Activated B cell treated with CpG ODN at 0.5 μM for 24 hours (primary cell): ENCODE measurements around the gene FLII. TPM values are rescaled to one million over a fixed set of nuclear protein-coding genes. Genes with fewer than 3 reads are reported as not detected.

Experiments
- ATAC-seq: fragments of 200-7000 bp; cut with Tn5 transposase; one replicate; pipeline ENCODE4 v1.10.0; 2021; ENCODE audit warnings: low read depth, mild to moderate bottlenecking, moderate library complexity
- CTCF ChIA-PET: fragments of 350-600 bp; sonication (Branson Sonifier 250); formaldehyde crosslinking; loops from one replicate; lab custom pipeline; 2021; ENCODE audit warnings: antibody characterized with exemption; lab: Charles Lee
- POLR2A ChIA-PET: fragments of 350-600 bp; sonication (Branson Sonifier 250); formaldehyde crosslinking; loops from one replicate; lab custom pipeline; 2021; ENCODE audit warnings: antibody characterized with exemption; lab: Charles Lee
- DNase-seq: peaks from one replicate; pipeline ENCODE4 v3.0.0; 2022
- H3K27ac Mint-ChIP-seq: one replicate; pipeline ENCODE4 v1.8.0; 2020; ENCODE audit warnings: mixed read lengths
- H3K27me3 Mint-ChIP-seq: one replicate; pipeline ENCODE4 v1.8.0; 2021; ENCODE audit warnings: mixed read lengths
- H3K36me3 Mint-ChIP-seq: one replicate; pipeline ENCODE4 v1.8.0; 2021; ENCODE audit warnings: low read depth, mixed read lengths
- H3K4me1 Mint-ChIP-seq: one replicate; pipeline ENCODE4 v1.8.0; 2021; ENCODE audit warnings: mixed read lengths
- H3K4me3 Mint-ChIP-seq: one replicate; pipeline ENCODE4 v1.8.0; 2020; ENCODE audit warnings: mild to moderate bottlenecking, mixed read lengths
- H3K9me3 Mint-ChIP-seq: one replicate; pipeline ENCODE4 v1.8.0; 2020; ENCODE audit warnings: mixed read lengths
- intact Hi-C: fragments of 100-400 bp; cut with micrococcal nuclease; formaldehyde crosslinking; loops from one replicate; pipeline ENCODE4 v1.15.1; 2024
- total RNA-seq: library from RNA; stranded (reverse); gene quantifications from 2 replicates; pipeline ENCODE4 v1.2.3, GENCODE V29; 2022
- TF ChIP-seq, protein P1 (sequence below): fragments of 200-600 bp; IDR thresholded peaks from one replicate; pipeline ENCODE4 v1.8.0; 2022; ENCODE audit warnings: antibody characterized with exemption, mild to moderate bottlenecking

Gene FLII
- total RNA-seq, 1 donor from 2014 or later = 291 TPM

GRCh38 chr17:18263885-18264682 lies 5.5 kb upstream of the FLII start:
- intact Hi-C loops = loop anchor here (5.0 kb wide), 1 partner anchor 527 kb away; no protein-coding TSS in a partner anchor
- POLR2A ChIA-PET = no interaction called here
- peaks cover 18% of the 10 kb centered on the region for H3K4me1 Mint-ChIP-seq

DNA sequence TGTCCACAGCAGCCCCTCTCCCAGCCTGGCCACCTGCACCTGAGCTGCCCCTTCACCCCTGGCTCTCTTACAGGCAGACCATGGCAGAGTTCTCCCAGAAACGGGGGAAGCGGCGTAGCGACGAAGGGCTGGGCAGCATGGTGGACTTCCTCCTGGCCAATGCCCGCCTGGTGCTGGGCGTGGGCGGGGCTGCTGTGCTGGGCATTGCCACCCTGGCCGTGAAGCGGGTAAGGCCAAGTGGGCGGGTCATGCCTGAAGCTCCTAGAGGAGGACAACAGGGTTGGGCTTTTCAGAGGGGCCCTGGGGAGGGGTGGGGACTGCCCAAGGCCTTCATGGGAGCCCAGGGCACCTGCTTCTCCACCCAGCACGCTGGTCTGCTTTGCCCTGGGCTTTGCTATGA lies 4.1 kb upstream of the FLII start:
- Mint-ChIP-seq H3K27me3 (no peaks in the 10 kb centered on the region), H3K9me3 (no peaks in the 10 kb centered on the region), H3K27ac (no peak overlapping the region), H3K4me3 (no peak overlapping the region), H3K4me1 (peaks cover 26% of the 10 kb centered on the region), H3K36me3 (peaks cover 12% of the 10 kb centered on the region)
- TF ChIP-seq, protein P1, sequence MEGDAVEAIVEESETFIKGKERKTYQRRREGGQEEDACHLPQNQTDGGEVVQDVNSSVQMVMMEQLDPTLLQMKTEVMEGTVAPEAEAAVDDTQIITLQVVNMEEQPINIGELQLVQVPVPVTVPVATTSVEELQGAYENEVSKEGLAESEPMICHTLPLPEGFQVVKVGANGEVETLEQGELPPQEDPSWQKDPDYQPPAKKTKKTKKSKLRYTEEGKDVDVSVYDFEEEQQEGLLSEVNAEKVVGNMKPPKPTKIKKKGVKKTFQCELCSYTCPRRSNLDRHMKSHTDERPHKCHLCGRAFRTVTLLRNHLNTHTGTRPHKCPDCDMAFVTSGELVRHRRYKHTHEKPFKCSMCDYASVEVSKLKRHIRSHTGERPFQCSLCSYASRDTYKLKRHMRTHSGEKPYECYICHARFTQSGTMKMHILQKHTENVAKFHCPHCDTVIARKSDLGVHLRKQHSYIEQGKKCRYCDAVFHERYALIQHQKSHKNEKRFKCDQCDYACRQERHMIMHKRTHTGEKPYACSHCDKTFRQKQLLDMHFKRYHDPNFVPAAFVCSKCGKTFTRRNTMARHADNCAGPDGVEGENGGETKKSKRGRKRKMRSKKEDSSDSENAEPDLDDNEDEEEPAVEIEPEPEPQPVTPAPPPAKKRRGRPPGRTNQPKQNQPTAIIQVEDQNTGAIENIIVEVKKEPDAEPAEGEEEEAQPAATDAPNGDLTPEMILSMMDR = no peak
- no peak for ATAC-seq
- intact Hi-C loops = loop anchor here (5.0 kb wide), 1 partner anchor 525 kb away; no protein-coding TSS in a partner anchor
- ChIA-PET CTCF (no interaction called here), POLR2A (no interaction called here)
- DNase-seq = no peak

More at GRCh38 chr17:18263885-18264682, 5.5 kb upstream of the FLII start:
- TF ChIP-seq, protein P1 = no peak
- ATAC-seq (no peak), DNase-seq (no peak)
- Mint-ChIP-seq H3K27me3 (no peaks in the 10 kb centered on the region), H3K27ac (no peak overlapping the region), H3K9me3 (no peaks in the 10 kb centered on the region), H3K4me3 (no peak overlapping the region), H3K36me3 (peaks cover 9% of the 10 kb centered on the region)
- CTCF ChIA-PET = interaction anchor here (1.3 kb wide), 1 partner anchor 10 kb away, joined by 3 read pairs; no protein-coding TSS in a partner anchor

DNA sequence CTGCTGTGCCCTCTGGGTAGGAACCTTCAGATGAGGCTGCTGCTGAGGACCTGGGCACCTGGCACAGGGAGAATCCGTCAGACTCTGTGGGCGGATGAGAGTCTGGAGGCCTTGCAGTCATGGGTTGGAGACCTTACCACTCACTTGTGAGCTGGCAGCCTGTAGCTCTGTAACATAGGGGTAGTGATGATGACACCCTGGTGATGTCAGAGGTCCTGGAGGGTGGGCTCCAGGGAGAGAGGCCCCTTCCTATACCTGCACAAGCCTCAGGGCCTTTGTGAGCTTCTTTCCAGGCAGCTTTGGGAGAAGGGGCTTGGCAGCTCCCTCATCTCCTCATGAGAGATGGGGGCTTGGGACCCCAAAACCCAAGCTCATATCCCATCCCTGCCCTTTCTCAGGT lies 3.6 kb upstream of the FLII start:
- ChIA-PET CTCF (no interaction called here), POLR2A (no interaction called here)
- intact Hi-C loops = loop anchor here (5.0 kb wide), 1 partner anchor 525 kb away; no protein-coding TSS in a partner anchor
- DNase-seq (no peak), ATAC-seq (no peak)
- Mint-ChIP-seq H3K27me3 (no peaks in the 10 kb centered on the region), H3K36me3 (peaks cover 12% of the 10 kb centered on the region), H3K4me3 (peak overlapping the region; percentile 79), H3K4me1 (peaks cover 31% of the 10 kb centered on the region), H3K27ac (no peak overlapping the region), H3K9me3 (no peaks in the 10 kb centered on the region)
- TF ChIP-seq, protein P1 = no peak

- intact Hi-C loops = loop anchor here (2.0 to 5.0 kb wide), 2 partner anchors 524 to 981 kb away; partner anchors contain the start of gene COPS3
- TF ChIP-seq, protein P1 = no peak
- Mint-ChIP-seq H3K4me1 (peaks cover 36% of the 10 kb centered on the region), H3K4me3 (peak overlapping the region; percentile 79), H3K27ac (no peak overlapping the region), H3K36me3 (peaks cover 12% of the 10 kb centered on the region), H3K27me3 (no peaks in the 10 kb centered on the region), H3K9me3 (no peaks in the 10 kb centered on the region)
- no peak for DNase-seq
- POLR2A ChIA-PET = no interaction called here
- ATAC-seq = no peak
- CTCF ChIA-PET = no interaction called here
Observed at GRCh38 chr17:18261659-18262058, 3.1 kb upstream of the FLII start.

DNA sequence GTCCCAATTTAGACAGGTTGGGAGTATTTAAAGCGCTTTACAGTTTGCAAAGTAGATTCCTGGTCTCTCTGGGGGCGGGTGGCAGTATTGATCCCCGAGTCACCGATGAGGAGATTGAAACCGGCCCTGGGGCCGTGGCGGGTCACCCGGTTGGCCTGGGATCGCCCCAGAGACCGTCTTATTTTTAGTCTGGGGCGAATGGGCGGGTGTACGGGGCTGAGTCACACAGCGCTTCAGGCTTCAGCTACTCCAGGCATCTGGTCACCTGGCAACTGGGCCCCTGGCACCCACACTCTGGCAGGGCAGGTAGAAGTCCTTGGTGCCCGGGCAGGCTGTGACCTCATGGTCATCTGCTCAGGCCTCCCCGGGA lies 2.6 kb upstream of the FLII start:
- intact Hi-C loops = loop anchor here (2.0 to 5.0 kb wide), 2 partner anchors 524 to 980 kb away; partner anchors contain the start of gene COPS3
- Mint-ChIP-seq H3K27ac (peak overlapping the region; percentile 77), H3K36me3 (peaks cover 15% of the 10 kb centered on the region), H3K9me3 (no peaks in the 10 kb centered on the region), H3K27me3 (no peaks in the 10 kb centered on the region), H3K4me1 (peaks cover 38% of the 10 kb centered on the region), H3K4me3 (peak overlapping the region; percentile 79)
- ChIA-PET POLR2A (no interaction called here), CTCF (no interaction called here)
- DNase-seq (peak; percentile 32), ATAC-seq (no peak)
- TF ChIP-seq, protein P1 = no peak
